Neural crest cell (in vitro differentiated cells): ENCODE data around the gene IRF9. TPM values are rescaled to one million over a fixed set of nuclear protein-coding genes. Genes with fewer than 3 reads are reported as not detected.

Experiments
- DNase-seq: peaks from one replicate; pipeline ENCODE4 v3.0.0; 2021; ENCODE audit warnings: low read depth, mixed read lengths, low spot score
- H3K27ac Mint-ChIP-seq: one replicate; pipeline ENCODE4 v1.8.0; 2021; ENCODE audit warnings: mild to moderate bottlenecking, mixed read lengths; ENCODE audit not compliant: unreplicated experiment
- H3K27me3 Mint-ChIP-seq: 2 replicates; pipeline ENCODE4 v1.8.0; 2021; ENCODE audit warnings: low read depth, mild to moderate bottlenecking, mixed read lengths
- H3K36me3 Mint-ChIP-seq: 2 replicates; pipeline ENCODE4 v1.8.0; 2021; ENCODE audit warnings: low read depth, mild to moderate bottlenecking, mixed read lengths
- H3K4me1 Mint-ChIP-seq: 2 replicates; pipeline ENCODE4 v1.8.0; 2021; ENCODE audit warnings: mixed read lengths
- H3K4me3 Mint-ChIP-seq: one replicate; pipeline ENCODE4 v1.8.0; 2021; ENCODE audit warnings: mild to moderate bottlenecking, mixed read lengths
- H3K9me3 Mint-ChIP-seq: 2 replicates; pipeline ENCODE4 v1.8.0; 2021; ENCODE audit warnings: mixed read lengths
- total RNA-seq: library from RNA; stranded (reverse); gene quantifications from 2 replicates; pipeline ENCODE4 v1.2.1, GENCODE V29; 2021
- TF ChIP-seq, protein P1 (sequence below): fragments of 200-600 bp; sonication (generic); conservative IDR thresholded peaks from 2 replicates; pipeline ENCODE4 v1.5.0; 2021; ENCODE audit warnings: antibody characterized with exemption, mild to moderate bottlenecking

The IRF9 gene
- total RNA-seq, 1 donor from 2014 or later = 22.9 TPM

DNA sequence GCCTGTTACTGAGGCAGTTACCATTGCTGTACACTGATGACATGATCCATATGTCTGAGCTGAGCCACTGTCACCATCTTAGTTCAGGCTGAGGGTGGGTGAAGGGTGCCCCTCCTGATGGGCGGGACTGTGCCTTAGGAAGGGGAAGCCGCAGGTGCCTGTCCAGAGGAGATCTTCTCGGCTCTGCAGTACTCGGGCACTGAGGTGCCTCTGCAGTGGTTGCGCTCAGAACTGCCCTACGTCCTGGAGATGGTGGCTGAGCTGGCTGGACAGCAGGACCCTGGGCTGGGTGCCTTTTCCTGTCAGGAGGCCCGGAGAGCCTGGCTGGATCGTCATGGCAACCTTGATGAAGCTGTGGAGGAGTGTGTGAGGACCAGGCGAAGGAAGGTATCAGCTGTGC, 10.1 kb upstream of the IRF9 start:
- Mint-ChIP-seq H3K27ac (no peak overlapping the region), H3K4me1 (peaks cover 17% of the 10 kb centered on the region), H3K36me3 (peaks cover 6% of the 10 kb centered on the region), H3K27me3 (no peaks in the 10 kb centered on the region), H3K9me3 (no peaks in the 10 kb centered on the region), H3K4me3 (peak overlapping the region; percentile 76)
- DNase-seq = no peak
- TF ChIP-seq, protein P1, sequence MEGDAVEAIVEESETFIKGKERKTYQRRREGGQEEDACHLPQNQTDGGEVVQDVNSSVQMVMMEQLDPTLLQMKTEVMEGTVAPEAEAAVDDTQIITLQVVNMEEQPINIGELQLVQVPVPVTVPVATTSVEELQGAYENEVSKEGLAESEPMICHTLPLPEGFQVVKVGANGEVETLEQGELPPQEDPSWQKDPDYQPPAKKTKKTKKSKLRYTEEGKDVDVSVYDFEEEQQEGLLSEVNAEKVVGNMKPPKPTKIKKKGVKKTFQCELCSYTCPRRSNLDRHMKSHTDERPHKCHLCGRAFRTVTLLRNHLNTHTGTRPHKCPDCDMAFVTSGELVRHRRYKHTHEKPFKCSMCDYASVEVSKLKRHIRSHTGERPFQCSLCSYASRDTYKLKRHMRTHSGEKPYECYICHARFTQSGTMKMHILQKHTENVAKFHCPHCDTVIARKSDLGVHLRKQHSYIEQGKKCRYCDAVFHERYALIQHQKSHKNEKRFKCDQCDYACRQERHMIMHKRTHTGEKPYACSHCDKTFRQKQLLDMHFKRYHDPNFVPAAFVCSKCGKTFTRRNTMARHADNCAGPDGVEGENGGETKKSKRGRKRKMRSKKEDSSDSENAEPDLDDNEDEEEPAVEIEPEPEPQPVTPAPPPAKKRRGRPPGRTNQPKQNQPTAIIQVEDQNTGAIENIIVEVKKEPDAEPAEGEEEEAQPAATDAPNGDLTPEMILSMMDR = no peak

- TF ChIP-seq, protein P1 = no peak
- peaks cover 6% of the 10 kb centered on the region for H3K36me3 Mint-ChIP-seq
- H3K27ac Mint-ChIP-seq = no peak overlapping the region
- no peaks in the 10 kb centered on the region for H3K27me3 Mint-ChIP-seq
- H3K4me1 Mint-ChIP-seq = peaks cover 13% of the 10 kb centered on the region
- DNase-seq = no peak
- H3K4me3 Mint-ChIP-seq = peak overlapping the region; percentile 50
- H3K9me3 Mint-ChIP-seq = no peaks in the 10 kb centered on the region
These were observed 9.5 kb upstream of the IRF9 start for GRCh38 chr14:24151404-24152080.

DNA sequence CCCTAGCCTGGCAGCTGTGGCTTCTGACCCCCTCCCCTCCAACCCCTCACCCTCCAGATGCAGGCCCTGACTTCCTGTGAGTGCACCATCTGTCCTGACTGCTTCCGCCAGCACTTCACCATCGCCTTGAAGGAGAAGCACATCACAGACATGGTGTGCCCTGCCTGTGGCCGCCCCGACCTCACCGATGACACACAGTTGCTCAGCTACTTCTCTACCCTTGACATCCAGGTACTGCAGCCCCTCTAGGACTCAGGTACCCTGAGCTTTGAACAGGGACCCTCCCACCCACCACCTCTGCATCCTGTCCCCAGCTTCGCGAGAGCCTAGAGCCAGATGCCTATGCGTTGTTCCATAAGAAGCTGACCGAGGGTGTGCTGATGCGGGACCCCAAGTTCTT, 6.0 kb upstream of the IRF9 start:
- Mint-ChIP-seq H3K27ac (no peak overlapping the region), H3K36me3 (peaks cover 10% of the 10 kb centered on the region)

GRCh38 chr14:24156840-24157239, 4.2 kb upstream of the IRF9 start:
- H3K4me3 Mint-ChIP-seq = no peak overlapping the region
- no peaks in the 10 kb centered on the region for H3K27me3 Mint-ChIP-seq
- peaks cover 11% of the 10 kb centered on the region for H3K4me1 Mint-ChIP-seq
- TF ChIP-seq, protein P1 = no peak
- no peak for DNase-seq
- H3K27ac Mint-ChIP-seq = no peak overlapping the region
- peaks cover 10% of the 10 kb centered on the region for H3K36me3 Mint-ChIP-seq
- H3K9me3 Mint-ChIP-seq = no peaks in the 10 kb centered on the region

More for the DNA sequence above, 6.0 kb upstream of the IRF9 start:
- H3K4me1 Mint-ChIP-seq = no peaks in the 10 kb centered on the region
- no peak for DNase-seq
- H3K4me3 Mint-ChIP-seq = no peak overlapping the region
- no peaks in the 10 kb centered on the region for H3K9me3 Mint-ChIP-seq
- no peaks in the 10 kb centered on the region for H3K27me3 Mint-ChIP-seq
- TF ChIP-seq, protein P1 = no peak

GRCh38 chr14:24157331-24157730, 3.7 kb upstream of the IRF9 start:
- Mint-ChIP-seq H3K9me3 (no peaks in the 10 kb centered on the region), H3K4me1 (peaks cover 13% of the 10 kb centered on the region), H3K4me3 (no peak overlapping the region), H3K27me3 (no peaks in the 10 kb centered on the region), H3K27ac (peak overlapping the region; percentile 43), H3K36me3 (peaks cover 10% of the 10 kb centered on the region)
- no peak for DNase-seq
- TF ChIP-seq, protein P1 = no peak
